HEK293T (cell line): ENCODE data around the gene PCSK5.

ENCODE experiments used
- BHLHE40 ChIP-seq: fragments of 450-650 bp; IDR thresholded peaks from 2 replicates; pipeline ENCODE4 v1.6.1; 2016; ENCODE audit warnings: mild to moderate bottlenecking, moderate library complexity, borderline replicate concordance
- ELF4 ChIP-seq: fragments of 450-650 bp; IDR thresholded peaks from 2 replicates; pipeline ENCODE4 v1.6.1; 2017; ENCODE audit warnings: antibody characterized with exemption
- L3MBTL2 ChIP-seq: fragments of 450-650 bp; conservative IDR thresholded peaks from 2 replicates; pipeline ENCODE4 v1.6.1; 2016; ENCODE audit warnings: mild to moderate bottlenecking
- LEF1 ChIP-seq: fragments of 450-650 bp; IDR thresholded peaks from 2 replicates; pipeline ENCODE4 v1.6.1; 2017; ENCODE audit warnings: mild to moderate bottlenecking, borderline replicate concordance
- NFRKB ChIP-seq: fragments of 450-650 bp; IDR thresholded peaks from 2 replicates; pipeline ENCODE4 v1.6.1; 2016; ENCODE audit warnings: mild to moderate bottlenecking, moderate library complexity
- PKNOX1 ChIP-seq: fragments of 450-650 bp; IDR thresholded peaks from 2 replicates; pipeline ENCODE4 v1.6.1; 2016
- SP1 ChIP-seq: fragments of 450-650 bp; IDR thresholded peaks from 2 replicates; pipeline ENCODE4 v1.6.1; 2017
- TARDBP ChIP-seq: fragments of 450-650 bp; IDR thresholded peaks from 2 replicates; pipeline ENCODE4 v1.6.1; 2016

GRCh38 chr9:76181781-76182180 lies 291.3 kb downstream of the PCSK5 start:
- TF ChIP-seq LEF1 (no peak), BHLHE40 (no peak), TARDBP (no peak), ELF4 (no peak), L3MBTL2 (no peak), PKNOX1 (no peak), NFRKB (no peak), SP1 (no peak)
